HEK293T (cell line): ENCODE results near the gene JUNB.

Experiments used
- ARNT ChIP-seq: fragments of 450-650 bp; IDR thresholded peaks from 2 replicates; pipeline ENCODE4 v1.6.1; 2017; ENCODE audit warnings: mild to moderate bottlenecking
- BHLHE40 ChIP-seq: fragments of 450-650 bp; IDR thresholded peaks from 2 replicates; pipeline ENCODE4 v1.6.1; 2016; ENCODE audit warnings: mild to moderate bottlenecking, moderate library complexity, borderline replicate concordance
- CTBP1 ChIP-seq: fragments of 450-650 bp; IDR thresholded peaks from 2 replicates; pipeline ENCODE4 v1.6.1; 2016; ENCODE audit warnings: borderline replicate concordance
- ELF4 ChIP-seq: fragments of 450-650 bp; IDR thresholded peaks from 2 replicates; pipeline ENCODE4 v1.6.1; 2017; ENCODE audit warnings: antibody characterized with exemption
- FOXA1 ChIP-seq: fragments of 450-650 bp; IDR thresholded peaks from 2 replicates; pipeline ENCODE4 v1.6.1; 2016; ENCODE audit warnings: mild to moderate bottlenecking
- FOXK2 ChIP-seq: fragments of 450-650 bp; IDR thresholded peaks from 2 replicates; pipeline ENCODE4 v1.6.1; 2016; ENCODE audit warnings: mild to moderate bottlenecking
- FOXM1 ChIP-seq: fragments of 450-650 bp; IDR thresholded peaks from 2 replicates; pipeline ENCODE4 v1.6.1; 2017; ENCODE audit warnings: mild to moderate bottlenecking, borderline replicate concordance
- HDGF ChIP-seq: fragments of 450-650 bp; IDR thresholded peaks from 2 replicates; pipeline ENCODE4 v1.6.1; 2017; ENCODE audit warnings: antibody characterized with exemption, borderline replicate concordance
- LEF1 ChIP-seq: fragments of 450-650 bp; IDR thresholded peaks from 2 replicates; pipeline ENCODE4 v1.6.1; 2017; ENCODE audit warnings: mild to moderate bottlenecking, borderline replicate concordance
- SP1 ChIP-seq: fragments of 450-650 bp; IDR thresholded peaks from 2 replicates; pipeline ENCODE4 v1.6.1; 2017
- SUZ12 ChIP-seq: fragments of 450-650 bp; IDR thresholded peaks from 2 replicates; pipeline ENCODE4 v1.6.1; 2016; ENCODE audit warnings: mild to moderate bottlenecking
- TARDBP ChIP-seq: fragments of 450-650 bp; IDR thresholded peaks from 2 replicates; pipeline ENCODE4 v1.6.1; 2016
- ZNF384 ChIP-seq: fragments of 450-650 bp; IDR thresholded peaks from 2 replicates; pipeline ENCODE4 v1.6.1; 2016
- TF ChIP-seq, protein P1 (sequence below): fragments of 450-650 bp; IDR thresholded peaks from 2 replicates; pipeline ENCODE4 v1.6.1; 2016

DNA sequence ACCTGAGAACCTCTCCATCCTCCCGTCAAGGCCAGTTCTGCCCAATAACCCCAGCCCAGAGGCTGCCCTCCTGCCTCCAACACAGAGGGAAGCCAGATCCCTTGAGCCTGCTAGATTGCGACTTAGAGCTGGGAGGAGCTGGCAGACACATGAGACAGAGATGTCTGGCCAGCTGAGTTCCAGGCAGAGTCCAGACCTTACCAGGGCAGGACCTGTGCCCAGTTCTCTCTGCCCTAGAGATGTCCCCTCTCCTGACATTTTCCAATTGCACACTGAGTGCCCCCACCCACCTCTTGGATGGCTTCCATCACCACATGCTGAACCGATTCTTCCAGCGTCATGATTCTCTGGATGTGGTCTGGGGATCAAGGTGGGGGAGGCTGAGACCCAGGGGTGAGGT, 19.0 kb upstream of the JUNB start:
- TF ChIP-seq SP1, result no peak
- TF ChIP-seq FOXK2, result no peak
- TF ChIP-seq, protein P1, sequence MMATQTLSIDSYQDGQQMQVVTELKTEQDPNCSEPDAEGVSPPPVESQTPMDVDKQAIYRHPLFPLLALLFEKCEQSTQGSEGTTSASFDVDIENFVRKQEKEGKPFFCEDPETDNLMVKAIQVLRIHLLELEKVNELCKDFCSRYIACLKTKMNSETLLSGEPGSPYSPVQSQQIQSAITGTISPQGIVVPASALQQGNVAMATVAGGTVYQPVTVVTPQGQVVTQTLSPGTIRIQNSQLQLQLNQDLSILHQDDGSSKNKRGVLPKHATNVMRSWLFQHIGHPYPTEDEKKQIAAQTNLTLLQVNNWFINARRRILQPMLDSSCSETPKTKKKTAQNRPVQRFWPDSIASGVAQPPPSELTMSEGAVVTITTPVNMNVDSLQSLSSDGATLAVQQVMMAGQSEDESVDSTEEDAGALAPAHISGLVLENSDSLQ, result no peak
- no peak for TF ChIP-seq HDGF
- no peak for TF ChIP-seq FOXA1
- no peak for TF ChIP-seq TARDBP
- TF ChIP-seq FOXM1, result no peak
- TF ChIP-seq ELF4, result no peak
- TF ChIP-seq SUZ12, result no peak
- no peak for TF ChIP-seq CTBP1
- TF ChIP-seq BHLHE40, result no peak
- TF ChIP-seq ARNT, result no peak
- TF ChIP-seq ZNF384, result no peak
- no peak for TF ChIP-seq LEF1
